Measurements from ENCODE around the gene MORC3.

DNA sequence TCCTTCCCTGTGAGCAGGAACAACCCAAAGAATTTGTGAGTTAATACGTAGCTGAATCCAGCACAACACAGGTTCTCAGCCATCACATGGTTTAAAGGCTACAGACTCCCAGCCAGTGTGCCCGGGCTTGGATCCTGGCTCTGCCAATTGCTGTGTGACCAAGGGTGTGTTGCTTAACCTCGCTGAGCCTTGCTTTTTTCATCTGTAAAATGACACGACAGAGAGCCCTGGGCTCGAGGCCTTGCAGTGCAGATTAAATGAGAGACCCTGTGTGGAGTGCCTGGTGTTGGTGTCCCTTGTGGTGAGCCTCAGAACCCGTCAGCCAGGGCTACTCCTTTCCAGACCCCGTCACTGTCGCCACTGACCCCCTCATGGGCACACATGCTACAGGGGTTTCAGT lies 104.6 kb downstream of the MORC3 start:
- TF ChIP-seq, protein P1, sequence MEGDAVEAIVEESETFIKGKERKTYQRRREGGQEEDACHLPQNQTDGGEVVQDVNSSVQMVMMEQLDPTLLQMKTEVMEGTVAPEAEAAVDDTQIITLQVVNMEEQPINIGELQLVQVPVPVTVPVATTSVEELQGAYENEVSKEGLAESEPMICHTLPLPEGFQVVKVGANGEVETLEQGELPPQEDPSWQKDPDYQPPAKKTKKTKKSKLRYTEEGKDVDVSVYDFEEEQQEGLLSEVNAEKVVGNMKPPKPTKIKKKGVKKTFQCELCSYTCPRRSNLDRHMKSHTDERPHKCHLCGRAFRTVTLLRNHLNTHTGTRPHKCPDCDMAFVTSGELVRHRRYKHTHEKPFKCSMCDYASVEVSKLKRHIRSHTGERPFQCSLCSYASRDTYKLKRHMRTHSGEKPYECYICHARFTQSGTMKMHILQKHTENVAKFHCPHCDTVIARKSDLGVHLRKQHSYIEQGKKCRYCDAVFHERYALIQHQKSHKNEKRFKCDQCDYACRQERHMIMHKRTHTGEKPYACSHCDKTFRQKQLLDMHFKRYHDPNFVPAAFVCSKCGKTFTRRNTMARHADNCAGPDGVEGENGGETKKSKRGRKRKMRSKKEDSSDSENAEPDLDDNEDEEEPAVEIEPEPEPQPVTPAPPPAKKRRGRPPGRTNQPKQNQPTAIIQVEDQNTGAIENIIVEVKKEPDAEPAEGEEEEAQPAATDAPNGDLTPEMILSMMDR (IDR thresholded peaks at IDR 0.05), result no peak
- TF ChIP-seq POLR2A (IDR thresholded peaks at IDR 0.05), result no peak
